ENCODE results near the gene PLEKHM3. TPM values are rescaled to one million over a fixed set of nuclear protein-coding genes. Genes with fewer than 3 reads are reported as not detected.

The PLEKHM3 gene
- total and polyA plus RNA-seq, 2 of the 4 experiments (the other 2 are of a cell fraction): 2.4 to 11.3 TPM

- ChIA-PET POLR2A (ENCODE audit: unreplicated experiment) (no interaction called here), CTCF (no interaction called here)
- Histone ChIP-seq H3K9me1 (ENCODE audit: insufficient read depth, low read length) (no peaks in the 10 kb centered on the region), H3K36me3 (ENCODE audit: control insufficient read depth, insufficient read depth, low read length) (no peaks in the 10 kb centered on the region), H4K8ac (ENCODE audit: low read depth in 2 of 2, low read length in 2 of 2) (no peak overlapping the region), H3K4ac (ENCODE audit: low read depth, low read length) (no peak overlapping the region), H2AK9ac (replicated peaks; ENCODE audit: low read depth, low read length, poor library complexity) (no peak overlapping the region), H4K20me1 (ENCODE audit: insufficient read depth, low read length) (no peaks in the 10 kb centered on the region), H2AK5ac (ENCODE audit: low read depth, low read length) (no peak overlapping the region), H3K27ac (ENCODE audit: insufficient read depth, low read length) (no peak overlapping the region), H2BK20ac (ENCODE audit: low read depth, low read length) (no peak overlapping the region), H3K9me3 (ENCODE audit: control insufficient read depth, insufficient read depth, low read length) (no peaks in the 10 kb centered on the region), H3K4me1 (ENCODE audit: control insufficient read depth, insufficient read depth, low read length) (no peaks in the 10 kb centered on the region), H4K91ac (ENCODE audit: insufficient read depth, low read depth, low read length) (no peak overlapping the region), H3K4me2 (ENCODE audit: low read depth, low read length) (no peak overlapping the region), H3K9ac (ENCODE audit: low read depth, low read length) (no peak overlapping the region), H2AFZ (replicated peaks; ENCODE audit: low read length, poor library complexity) (no peak overlapping the region), H2BK15ac (ENCODE audit: low read depth, low read length) (no peak overlapping the region), H2BK5ac (ENCODE audit: low read depth, low read length, poor library complexity, severe bottlenecking) (no peak overlapping the region), H3K18ac (ENCODE audit: low read depth, low read length) (no peak overlapping the region), H2BK120ac (ENCODE audit: low read depth, low read length) (no peak overlapping the region), H3K27me3 (ENCODE audit: control insufficient read depth, insufficient read depth, low read length) (no peaks in the 10 kb centered on the region), H3K14ac (replicated peaks; ENCODE audit: low read depth, low read length) (no peak overlapping the region), H3K23ac (ENCODE audit: low read depth, low read length) (no peak overlapping the region), H4K5ac (ENCODE audit: low read depth, low read length) (no peak overlapping the region), H3K4me3 (ENCODE audit: insufficient read depth, low read depth, low read length) (no peak overlapping the region), H3K56ac (ENCODE audit: extremely low read depth, insufficient read depth, low read length) (no peak overlapping the region), H3K79me1 (ENCODE audit: low read depth in 1 of 2, low read length in 2 of 2) (no peaks in the 10 kb centered on the region)
- TF ChIP-seq, protein P1, sequence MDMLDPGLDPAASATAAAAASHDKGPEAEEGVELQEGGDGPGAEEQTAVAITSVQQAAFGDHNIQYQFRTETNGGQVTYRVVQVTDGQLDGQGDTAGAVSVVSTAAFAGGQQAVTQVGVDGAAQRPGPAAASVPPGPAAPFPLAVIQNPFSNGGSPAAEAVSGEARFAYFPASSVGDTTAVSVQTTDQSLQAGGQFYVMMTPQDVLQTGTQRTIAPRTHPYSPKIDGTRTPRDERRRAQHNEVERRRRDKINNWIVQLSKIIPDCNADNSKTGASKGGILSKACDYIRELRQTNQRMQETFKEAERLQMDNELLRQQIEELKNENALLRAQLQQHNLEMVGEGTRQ (IDR thresholded peaks at IDR 0.05; ENCODE audit: low read depth, low read length): no peak
- no peak for TF ChIP-seq CHD1 (IDR thresholded peaks at IDR 0.05; ENCODE audit: low read depth, low read length)
- no peak for TF ChIP-seq MAFK (IDR thresholded peaks at IDR 0.05; ENCODE audit: low read depth, low read length)
- TF ChIP-seq CEBPB (IDR thresholded peaks at IDR 0.05; ENCODE audit: low read depth, low read length): no peak
- TF ChIP-seq MAZ (IDR thresholded peaks at IDR 0.05; ENCODE audit: borderline replicate concordance, low read depth, low read length): no peak
- no peak for TF ChIP-seq BHLHE40 (IDR thresholded peaks at IDR 0.05; ENCODE audit: low read depth, low read length)
- no peak for TF ChIP-seq POLR2A (IDR thresholded peaks at IDR 0.05; ENCODE audit: low read depth, low read length)
- no peak for TF ChIP-seq RFX5 (IDR thresholded peaks at IDR 0.05; ENCODE audit: low read depth, low read length)
- no peak for TF ChIP-seq NFE2L2 (IDR thresholded peaks at IDR 0.05; ENCODE audit: low read depth, low read length)
- no peak for TF ChIP-seq RAD21 (IDR thresholded peaks at IDR 0.05; ENCODE audit: low read length)
- BruUV-seq (replicated peaks): no TSS peak
- in situ Hi-C loops (cut with MboI; ENCODE audit: low sequenced_read_pairs): no loop called here
- DNase-seq: no peak
- intact Hi-C loops (cut with micrococcal nuclease): no loop called here
- ATAC-seq (ENCODE audit: low read depth): no peak
- dilution Hi-C loops (cut with HindIII; ENCODE audit: low sequenced_read_pairs, unreplicated experiment): no loop called here
- WGBS, 2 experiments (ENCODE audit: extremely low coverage in 2 of 2, insufficient read length in 1 of 2): no CpG with 5 or more reads among the region's 6 CpGs
Measured at GRCh38 chr2:207813942-207814341, 211.4 kb downstream of the PLEKHM3 start.

Data from IMR-90 (cell line).